Liver (tissue), 3 donors: ENCODE measurements around the gene ARFGAP3.

Source experiments
- CTCF ChIP-seq: fragments of 150-350 bp; IDR thresholded peaks from 2 replicates; pipeline ENCODE4 v1.5.1; 2017; ENCODE audit warnings: improper control_type of control experiment, low read depth, low read length; ENCODE audit not compliant: missing input control
- GABPA ChIP-seq, 2 donors: IDR thresholded peaks in 1 of 2; conservative IDR thresholded peaks in 1 of 2; 2 replicates each; pipeline ENCODE4 v1.6.1; 2016; ENCODE audit warnings: antibody characterized with exemption in 2 of 2, mild to moderate bottlenecking in 1 of 2, moderate library complexity in 1 of 2
- HNF4A ChIP-seq, 2 donors: conservative IDR thresholded peaks; 2 replicates each; pipeline ENCODE4 v1.6.1; 2016; ENCODE audit warnings: antibody characterized with exemption in 2 of 2, mild to moderate bottlenecking in 2 of 2
- HNF4G ChIP-seq: IDR thresholded peaks from 2 replicates; pipeline ENCODE4 v1.6.1; 2016; ENCODE audit warnings: antibody characterized with exemption
- JUND ChIP-seq, 2 donors: IDR thresholded peaks; 2 replicates each; pipeline ENCODE4 v1.6.1; 2016; ENCODE audit warnings: antibody characterized with exemption in 2 of 2
- RAD21 ChIP-seq, 2 donors: IDR thresholded peaks; 2 replicates each; pipeline ENCODE4 v1.6.1; 2016; ENCODE audit warnings: antibody characterized with exemption in 2 of 2, mild to moderate bottlenecking in 2 of 2
- RXRA ChIP-seq, 2 donors: IDR thresholded peaks; 2 replicates each; pipeline ENCODE4 v1.6.1; 2017 to 2018; ENCODE audit warnings: antibody characterized with exemption in 2 of 2, mild to moderate bottlenecking in 1 of 2
- SP1 ChIP-seq: IDR thresholded peaks from 2 replicates; pipeline ENCODE4 v1.6.1; 2018; ENCODE audit warnings: antibody characterized with exemption, mild to moderate bottlenecking
- TAF1 ChIP-seq: conservative IDR thresholded peaks from 2 replicates; pipeline ENCODE4 v1.6.1; 2016; ENCODE audit warnings: antibody characterized with exemption, mild to moderate bottlenecking
- YY1 ChIP-seq: IDR thresholded peaks from 2 replicates; pipeline ENCODE4 v1.6.1; 2016; ENCODE audit warnings: antibody characterized with exemption, mild to moderate bottlenecking
- TF ChIP-seq, protein P1 (sequence below): IDR thresholded peaks from 2 replicates; pipeline ENCODE4 v1.6.1; 2016; ENCODE audit warnings: antibody characterized with exemption
- TF ChIP-seq, protein P2 (sequence below): IDR thresholded peaks from 2 replicates; pipeline ENCODE4 v1.6.1; 2016; ENCODE audit warnings: antibody characterized with exemption, mild to moderate bottlenecking
- donor health status: healthy.
- donor health status: healthy.

- TF ChIP-seq CTCF (no peak), SP1 (no peak), RXRA (IDR thresholded peaks at IDR 0.05) (no peak), JUND (IDR thresholded peaks at IDR 0.05) (no peak), TAF1 (no peak), HNF4G (no peak), RAD21 (IDR thresholded peaks at IDR 0.05) (no peak), HNF4A (conservative IDR thresholded peaks at IDR 0.05) (no peak), GABPA (IDR thresholded peaks at IDR 0.05 in 1 of 2, conservative IDR thresholded peaks at IDR 0.05 in 1 of 2) (no peak), YY1 (no peak)
- TF ChIP-seq, protein P1, sequence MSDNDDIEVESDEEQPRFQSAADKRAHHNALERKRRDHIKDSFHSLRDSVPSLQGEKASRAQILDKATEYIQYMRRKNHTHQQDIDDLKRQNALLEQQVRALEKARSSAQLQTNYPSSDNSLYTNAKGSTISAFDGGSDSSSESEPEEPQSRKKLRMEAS: no peak
- TF ChIP-seq, protein P2, sequence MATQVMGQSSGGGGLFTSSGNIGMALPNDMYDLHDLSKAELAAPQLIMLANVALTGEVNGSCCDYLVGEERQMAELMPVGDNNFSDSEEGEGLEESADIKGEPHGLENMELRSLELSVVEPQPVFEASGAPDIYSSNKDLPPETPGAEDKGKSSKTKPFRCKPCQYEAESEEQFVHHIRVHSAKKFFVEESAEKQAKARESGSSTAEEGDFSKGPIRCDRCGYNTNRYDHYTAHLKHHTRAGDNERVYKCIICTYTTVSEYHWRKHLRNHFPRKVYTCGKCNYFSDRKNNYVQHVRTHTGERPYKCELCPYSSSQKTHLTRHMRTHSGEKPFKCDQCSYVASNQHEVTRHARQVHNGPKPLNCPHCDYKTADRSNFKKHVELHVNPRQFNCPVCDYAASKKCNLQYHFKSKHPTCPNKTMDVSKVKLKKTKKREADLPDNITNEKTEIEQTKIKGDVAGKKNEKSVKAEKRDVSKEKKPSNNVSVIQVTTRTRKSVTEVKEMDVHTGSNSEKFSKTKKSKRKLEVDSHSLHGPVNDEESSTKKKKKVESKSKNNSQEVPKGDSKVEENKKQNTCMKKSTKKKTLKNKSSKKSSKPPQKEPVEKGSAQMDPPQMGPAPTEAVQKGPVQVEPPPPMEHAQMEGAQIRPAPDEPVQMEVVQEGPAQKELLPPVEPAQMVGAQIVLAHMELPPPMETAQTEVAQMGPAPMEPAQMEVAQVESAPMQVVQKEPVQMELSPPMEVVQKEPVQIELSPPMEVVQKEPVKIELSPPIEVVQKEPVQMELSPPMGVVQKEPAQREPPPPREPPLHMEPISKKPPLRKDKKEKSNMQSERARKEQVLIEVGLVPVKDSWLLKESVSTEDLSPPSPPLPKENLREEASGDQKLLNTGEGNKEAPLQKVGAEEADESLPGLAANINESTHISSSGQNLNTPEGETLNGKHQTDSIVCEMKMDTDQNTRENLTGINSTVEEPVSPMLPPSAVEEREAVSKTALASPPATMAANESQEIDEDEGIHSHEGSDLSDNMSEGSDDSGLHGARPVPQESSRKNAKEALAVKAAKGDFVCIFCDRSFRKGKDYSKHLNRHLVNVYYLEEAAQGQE: no peak
Observed at GRCh38 chr22:42825796-42826195, 31.3 kb downstream of the ARFGAP3 start.
